Effector memory CD8-positive, alpha-beta T cell (primary cell): ENCODE results near the gene ASPA.

Source experiments
- ATAC-seq: fragments of 150-1000 bp; cut with Tn5 transposase; replicated peaks from 2 replicates; pipeline ENCODE4 v1.10.0; 2021; ENCODE audit warnings: mild to moderate bottlenecking, moderate library complexity
- DNase-seq, 3 experiments: peaks; one replicate each; pipeline ENCODE4 v3.0.0; 2021
- H3K27ac Mint-ChIP-seq, 2 donors: one replicate each; pipeline ENCODE4 v1.8.0; 2022; ENCODE audit warnings: mild to moderate bottlenecking in 2 of 2, mixed read lengths in 2 of 2, moderate library complexity in 2 of 2
- H3K27me3 Mint-ChIP-seq, 2 donors: one replicate each; pipeline ENCODE4 v1.8.0; 2022; ENCODE audit warnings: mixed read lengths in 2 of 2
- H3K36me3 Mint-ChIP-seq: one replicate; pipeline ENCODE4 v1.8.0; 2022; ENCODE audit warnings: mild to moderate bottlenecking, moderate library complexity, mixed read lengths; ENCODE audit not compliant: insufficient read depth
- H3K4me1 Mint-ChIP-seq, 2 donors: one replicate each; pipeline ENCODE4 v1.8.0; 2022; ENCODE audit warnings: low read depth in 2 of 2, mixed read lengths in 2 of 2
- H3K4me3 Mint-ChIP-seq, 2 donors: one replicate each; pipeline ENCODE4 v1.8.0; 2022; ENCODE audit warnings: mild to moderate bottlenecking in 2 of 2, mixed read lengths in 2 of 2, moderate library complexity in 2 of 2
- H3K9me3 Mint-ChIP-seq, 2 donors: one replicate each; pipeline ENCODE4 v1.8.0; 2022; ENCODE audit warnings: mixed read lengths in 2 of 2

The ASPA gene

DNA sequence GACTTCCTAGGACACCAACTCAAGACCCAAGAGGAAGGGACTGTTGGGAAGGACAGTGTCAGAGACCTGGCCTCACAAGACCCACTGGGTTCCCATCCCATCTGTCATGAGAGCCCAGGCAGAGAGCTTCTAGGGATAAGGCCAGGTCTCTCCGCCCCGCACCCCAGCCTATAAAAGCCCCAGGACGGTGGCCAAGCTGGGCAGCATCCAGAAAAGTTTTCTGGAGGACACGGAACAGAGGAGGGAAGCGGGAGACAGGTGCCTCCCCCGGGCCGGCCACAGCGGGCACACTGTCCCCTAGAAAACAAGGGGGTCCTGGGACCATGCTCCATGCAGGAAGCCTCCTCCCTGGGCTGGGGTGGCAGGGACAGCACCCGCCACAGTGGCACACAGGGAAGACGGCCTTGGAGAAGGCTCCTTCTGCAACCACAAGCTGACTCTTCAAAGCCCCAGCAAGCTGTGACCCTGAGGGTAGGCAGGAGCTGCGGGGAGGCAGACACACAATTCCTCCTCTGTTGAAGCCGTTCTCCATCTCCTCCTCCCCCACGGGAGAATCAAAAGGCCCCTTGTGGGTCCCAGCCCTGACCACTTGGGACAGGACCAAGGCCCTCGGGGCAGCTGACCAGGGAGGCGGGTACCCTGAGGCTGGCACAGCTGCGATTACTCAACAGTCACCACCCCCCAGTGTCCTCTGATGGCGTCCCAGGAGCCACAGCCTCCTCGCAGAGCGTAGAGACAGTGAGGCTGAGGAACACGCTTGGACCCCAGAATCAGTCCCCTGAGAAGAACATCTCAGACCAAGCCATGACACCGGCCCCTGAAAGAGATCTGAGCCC is 55.7 kb downstream of the ASPA start:
- ATAC-seq (no peak), DNase-seq (no peak)
- Mint-ChIP-seq H3K4me1 (peaks cover 0 to 6% of the 10 kb centered on the region in 2 donors), H3K9me3 (no peaks in the 10 kb centered on the region), H3K36me3 (peaks cover 8% of the 10 kb centered on the region), H3K27ac (no peak overlapping the region), H3K27me3 (peaks cover 15 to 21% of the 10 kb centered on the region in 2 donors), H3K4me3 (no peak overlapping the region)

DNA sequence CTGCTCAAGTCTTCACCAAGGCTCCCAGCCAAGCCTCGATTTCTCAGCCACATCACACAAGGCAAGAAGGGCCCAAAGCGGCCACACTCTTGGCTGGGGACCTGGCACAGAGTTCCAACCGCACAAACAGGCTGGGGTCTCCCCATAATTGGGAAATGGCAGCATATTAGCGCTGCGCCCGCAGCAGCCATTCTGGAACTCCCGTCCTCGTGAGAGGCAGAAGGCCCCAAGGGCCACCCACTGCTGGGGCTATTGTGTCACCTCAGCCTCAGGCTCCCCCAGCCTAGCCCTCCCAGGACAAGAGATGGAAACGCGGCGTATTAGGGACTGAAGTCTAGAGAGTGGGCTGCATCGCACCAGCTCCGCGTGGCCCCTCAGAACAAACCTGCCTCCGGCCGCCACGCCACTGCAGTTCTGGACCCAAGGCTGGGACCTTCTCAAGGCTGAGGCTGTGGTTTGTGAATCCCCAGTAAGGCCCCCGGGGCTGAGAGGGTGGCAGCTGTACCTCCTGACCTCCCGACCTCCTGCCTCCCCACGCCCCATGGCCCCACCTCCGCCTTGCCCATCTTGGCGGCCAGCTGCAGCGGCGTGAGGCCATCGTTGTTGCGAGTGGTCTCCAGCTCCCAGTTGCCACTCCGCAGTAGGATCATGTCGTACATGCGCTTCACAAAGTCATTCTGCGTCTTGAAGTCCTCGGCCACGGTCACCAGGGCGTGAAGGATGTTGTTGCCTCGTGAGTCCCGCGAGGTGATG is 56.5 kb downstream of the ASPA start:
- H3K27ac Mint-ChIP-seq: no peak overlapping the region

GRCh38 chr17:3532859-3533142 is 57.0 kb downstream of the ASPA start:
- Mint-ChIP-seq H3K27ac (no peak overlapping the region), H3K4me3 (no peak overlapping the region)
- DNase-seq: no peak

More for the DNA sequence above, 56.5 kb downstream of the ASPA start:
- ATAC-seq: no peak
- peaks cover 0 to 6% of the 10 kb centered on the region in 2 donors for H3K4me1 Mint-ChIP-seq
- H3K9me3 Mint-ChIP-seq: no peaks in the 10 kb centered on the region
- no peak for DNase-seq
- H3K36me3 Mint-ChIP-seq: peaks cover 8% of the 10 kb centered on the region
- H3K4me3 Mint-ChIP-seq: no peak overlapping the region
- peaks cover 19 to 21% of the 10 kb centered on the region in 2 donors for H3K27me3 Mint-ChIP-seq

DNA sequence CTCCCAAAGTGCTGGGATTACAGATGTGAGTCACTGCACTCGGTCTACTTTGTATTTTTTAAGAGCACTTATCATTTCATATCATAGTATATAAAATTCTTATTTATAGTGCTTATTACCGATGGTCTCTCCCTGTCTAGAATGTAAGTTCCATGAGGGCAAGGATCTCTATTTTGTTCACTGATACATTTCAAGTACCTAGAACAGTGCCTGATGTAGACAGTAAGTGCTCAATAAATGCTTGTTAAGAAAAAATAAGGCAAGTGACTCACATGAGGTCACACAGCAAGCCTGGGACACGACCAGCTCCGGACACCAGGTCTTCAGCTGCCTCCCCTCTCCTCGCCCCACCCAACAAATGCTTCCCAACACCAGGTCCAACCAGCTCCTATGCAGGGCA is 58.0 kb downstream of the ASPA start:
- Mint-ChIP-seq H3K27me3 (peaks cover 19 to 21% of the 10 kb centered on the region in 2 donors), H3K27ac (no peak overlapping the region), H3K36me3 (peaks cover 8% of the 10 kb centered on the region), H3K4me3 (no peak overlapping the region), H3K9me3 (no peaks in the 10 kb centered on the region), H3K4me1 (peaks cover 0 to 6% of the 10 kb centered on the region in 2 donors)
- DNase-seq (no peak), ATAC-seq (no peak)

More at GRCh38 chr17:3532859-3533142, 57.0 kb downstream of the ASPA start:
- peaks cover 0 to 6% of the 10 kb centered on the region in 2 donors for H3K4me1 Mint-ChIP-seq
- ATAC-seq: no peak
- no peaks in the 10 kb centered on the region for H3K9me3 Mint-ChIP-seq
- H3K27me3 Mint-ChIP-seq: peaks cover 16 to 19% of the 10 kb centered on the region in 2 donors
- peaks cover 8% of the 10 kb centered on the region for H3K36me3 Mint-ChIP-seq

- ATAC-seq (peak; percentile 44), DNase-seq (no peak)
- H3K4me1 Mint-ChIP-seq: peaks cover 0 to 6% of the 10 kb centered on the region in 2 donors
- peaks cover 8% of the 10 kb centered on the region for H3K36me3 Mint-ChIP-seq
- H3K9me3 Mint-ChIP-seq: no peaks in the 10 kb centered on the region
- peak overlapping the region in 1 of 2 donors; percentile 52 for H3K27ac Mint-ChIP-seq
- H3K4me3 Mint-ChIP-seq: peak overlapping the region; percentile 42 to 47
- H3K27me3 Mint-ChIP-seq: peaks cover 19 to 21% of the 10 kb centered on the region in 2 donors
Measured at GRCh38 chr17:3534881-3535252, 59.1 kb downstream of the ASPA start.

- Mint-ChIP-seq H3K4me1 (peaks cover 3 to 6% of the 10 kb centered on the region in 2 donors), H3K9me3 (no peaks in the 10 kb centered on the region), H3K27ac (peak overlapping the region; percentile 52 to 65), H3K27me3 (peaks cover 19 to 21% of the 10 kb centered on the region in 2 donors), H3K36me3 (peaks cover 8% of the 10 kb centered on the region), H3K4me3 (peak overlapping the region; percentile 47 to 68)
- DNase-seq (peak; percentile 35 to 53 (median 40)), ATAC-seq (peak; percentile 91)
Measured at GRCh38 chr17:3535253-3535995, 59.6 kb downstream of the ASPA start.

- ATAC-seq (no peak), DNase-seq (no peak)
- Mint-ChIP-seq H3K9me3 (no peaks in the 10 kb centered on the region), H3K4me1 (peaks cover 3 to 6% of the 10 kb centered on the region in 2 donors), H3K27me3 (peaks cover 19 to 23% of the 10 kb centered on the region in 2 donors), H3K36me3 (peaks cover 8% of the 10 kb centered on the region), H3K4me3 (no peak overlapping the region), H3K27ac (no peak overlapping the region)
Measured at GRCh38 chr17:3536716-3537115, 60.9 kb downstream of the ASPA start.

GRCh38 chr17:3539881-3540540 is 64.2 kb downstream of the ASPA start:
- no peak overlapping the region for H3K27ac Mint-ChIP-seq
- peaks cover 30 to 33% of the 10 kb centered on the region in 2 donors for H3K27me3 Mint-ChIP-seq
- H3K4me1 Mint-ChIP-seq: peaks cover 3 to 4% of the 10 kb centered on the region in 2 donors
- H3K4me3 Mint-ChIP-seq: no peak overlapping the region
- no peaks in the 10 kb centered on the region for H3K9me3 Mint-ChIP-seq
- peaks cover 1% of the 10 kb centered on the region for H3K36me3 Mint-ChIP-seq
- DNase-seq: no peak
- ATAC-seq: no peak

DNA sequence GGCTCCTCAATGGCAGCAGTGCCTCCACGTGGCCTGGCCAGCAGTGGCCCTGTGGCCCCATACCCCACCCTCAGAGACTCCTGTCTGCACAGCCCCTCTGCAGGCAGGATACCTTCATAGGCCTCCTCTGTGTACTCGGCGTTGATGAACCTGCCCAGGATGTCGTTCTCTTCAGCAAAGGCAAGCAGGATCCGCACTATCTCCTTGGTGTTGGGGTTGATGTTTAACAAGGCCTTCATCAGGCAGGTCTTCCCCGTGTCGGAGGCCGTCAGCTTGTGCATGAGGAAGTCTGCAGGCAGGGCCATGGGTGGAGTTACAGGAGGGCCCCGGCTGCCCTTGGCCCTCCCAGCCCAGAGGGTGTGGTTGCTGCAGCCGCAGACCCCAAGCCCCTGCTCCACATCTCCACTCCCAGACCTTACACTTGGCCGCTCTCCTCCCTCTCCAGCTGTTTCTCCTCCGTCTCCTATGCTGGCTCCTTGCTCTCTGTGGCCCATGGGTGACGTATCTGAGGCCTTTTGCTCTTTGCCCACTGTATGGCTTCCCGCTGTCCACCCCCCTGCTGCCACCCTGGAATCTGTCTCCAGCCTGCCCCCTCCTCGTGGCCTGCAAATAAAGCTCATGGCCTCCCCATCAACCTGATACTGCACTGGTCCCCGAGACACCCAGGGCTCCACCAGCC is 66.8 kb downstream of the ASPA start:
- H3K36me3 Mint-ChIP-seq: no peaks in the 10 kb centered on the region
- no peak overlapping the region for H3K4me3 Mint-ChIP-seq
- no peak for DNase-seq

GRCh38 chr17:3543453-3543852 is 67.7 kb downstream of the ASPA start:
- Mint-ChIP-seq H3K4me1 (peaks cover 0 to 3% of the 10 kb centered on the region in 2 donors), H3K27ac (no peak overlapping the region), H3K36me3 (no peaks in the 10 kb centered on the region), H3K9me3 (no peaks in the 10 kb centered on the region), H3K4me3 (no peak overlapping the region), H3K27me3 (peaks cover 20 to 29% of the 10 kb centered on the region in 2 donors)
- DNase-seq (no peak), ATAC-seq (no peak)

More for the DNA sequence above, 66.8 kb downstream of the ASPA start:
- Mint-ChIP-seq H3K9me3 (no peaks in the 10 kb centered on the region), H3K4me1 (peaks cover 0 to 3% of the 10 kb centered on the region in 2 donors), H3K27me3 (peaks cover 25 to 29% of the 10 kb centered on the region in 2 donors), H3K27ac (no peak overlapping the region)
- no peak for ATAC-seq

DNA sequence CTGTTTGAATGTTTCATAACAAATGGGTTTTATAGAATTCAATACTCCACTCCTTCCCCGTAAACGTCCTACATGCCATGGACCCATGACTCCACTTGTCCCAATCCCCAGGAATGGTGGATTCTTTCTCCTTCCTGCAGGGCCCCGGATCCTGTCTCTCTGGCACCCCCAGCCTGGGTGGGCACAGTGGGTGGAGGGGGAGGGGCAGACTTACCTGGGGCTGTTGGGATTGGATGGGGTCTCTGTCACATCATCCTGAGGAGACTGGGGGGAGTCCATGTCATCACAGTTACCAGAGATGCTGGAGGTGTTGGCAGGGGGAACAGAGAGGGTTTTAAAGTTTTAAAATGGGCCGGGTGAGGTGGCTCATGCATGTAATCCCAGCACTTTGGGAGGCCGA is 68.6 kb downstream of the ASPA start:
- Mint-ChIP-seq H3K9me3 (no peaks in the 10 kb centered on the region), H3K36me3 (no peaks in the 10 kb centered on the region), H3K4me3 (no peak overlapping the region), H3K4me1 (peaks cover 0 to 3% of the 10 kb centered on the region in 2 donors), H3K27me3 (peaks cover 20 to 29% of the 10 kb centered on the region in 2 donors), H3K27ac (no peak overlapping the region)
- ATAC-seq (no peak), DNase-seq (no peak)

DNA sequence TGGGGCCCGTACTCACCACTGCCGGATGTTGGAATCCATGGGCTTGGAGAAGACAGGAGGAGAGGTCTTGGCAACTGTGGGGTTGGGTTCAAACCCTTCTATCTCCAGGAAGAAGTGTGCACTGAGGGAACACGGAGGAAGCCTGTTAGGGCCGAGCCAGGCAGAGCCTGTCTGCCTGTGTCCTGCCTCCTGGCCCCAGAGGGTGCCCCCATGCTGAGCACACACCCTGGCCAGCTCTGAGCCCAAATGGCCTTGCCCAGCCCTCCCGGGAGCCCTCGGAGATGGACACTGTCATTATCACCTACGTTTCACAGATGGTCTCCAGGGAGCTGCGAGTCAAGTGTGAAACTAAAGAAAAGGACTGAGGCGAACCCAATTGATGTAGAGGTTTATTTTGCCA is 69.4 kb downstream of the ASPA start:
- no peak for DNase-seq
- Mint-ChIP-seq H3K9me3 (no peaks in the 10 kb centered on the region), H3K36me3 (no peaks in the 10 kb centered on the region), H3K4me3 (no peak overlapping the region), H3K27me3 (peaks cover 20 to 29% of the 10 kb centered on the region in 2 donors), H3K4me1 (peaks cover 0 to under 1% of the 10 kb centered on the region in 2 donors), H3K27ac (no peak overlapping the region)
- no peak for ATAC-seq
